ENCODE data around the gene ABCG2. TPM values are rescaled to one million over a fixed set of nuclear protein-coding genes. Genes with fewer than 3 reads are reported as not detected.

Gene ABCG2
- polyA plus RNA-seq, 1 donor (not counting 4 experiments of a cell fraction or from before 2014, with no cell fraction given), result 5.3 TPM

DNA sequence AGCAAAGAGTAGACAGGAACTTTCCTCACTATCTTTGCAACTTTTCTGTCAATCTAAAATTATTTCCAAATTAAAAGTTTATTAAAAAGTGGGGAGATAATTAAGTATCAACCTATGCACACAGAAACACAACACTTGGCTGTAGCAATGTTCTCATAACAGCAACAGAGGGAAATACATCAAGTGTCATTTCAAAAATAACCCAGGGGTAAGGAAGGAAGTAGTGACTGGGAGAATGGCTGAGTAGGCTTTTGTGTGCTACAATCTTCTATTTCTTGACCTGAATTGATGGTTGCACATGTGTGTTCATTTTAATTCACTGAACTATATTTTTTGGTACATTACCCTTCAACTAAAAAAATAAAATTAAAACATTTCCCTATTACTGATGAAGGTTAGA is 67.5 kb downstream of the ABCG2 start:
- Histone ChIP-seq H3K4me2 (ENCODE audit: control insufficient read depth, extremely low read depth, insufficient read depth, low read depth, low read length) (no peak overlapping the region), H3K27ac (ENCODE audit: control insufficient read depth, insufficient read depth, low read length) (no peak overlapping the region), H3K9me1 (ENCODE audit: control insufficient read depth, extremely low read depth, insufficient read depth, low read length) (no peaks in the 10 kb centered on the region), H4K20me1 (ENCODE audit: control insufficient read depth, extremely low read depth, insufficient read depth, low read length) (no peaks in the 10 kb centered on the region), H3K9ac (ENCODE audit: control insufficient read depth, extremely low read depth, insufficient read depth, low read length) (no peak overlapping the region), H3K4me1 (ENCODE audit: control insufficient read depth, extremely low read depth, insufficient read depth, low read length) (no peaks in the 10 kb centered on the region), H3K36me3 (ENCODE audit: control insufficient read depth in 2 of 2, extremely low read depth in 1 of 2, insufficient read depth in 2 of 2, low read length in 2 of 2) (no peaks in the 10 kb centered on the region), H3K79me2 (ENCODE audit: control insufficient read depth, insufficient read depth, low read length) (no peaks in the 10 kb centered on the region), H3K9me3 (ENCODE audit: control insufficient read depth, low read depth, low read length) (no peaks in the 10 kb centered on the region), H3K4me3 (ENCODE audit: control insufficient read depth in 2 of 3, extremely low read depth in 1 of 3, insufficient read depth in 2 of 3, low read depth in 1 of 3, low read length in 3 of 3) (no peak overlapping the region), H3K27me3 (ENCODE audit: control insufficient read depth, extremely low read depth, insufficient read depth, low read length) (no peaks in the 10 kb centered on the region), H2AFZ (ENCODE audit: control insufficient read depth, low read length) (no peak overlapping the region)
- FAIRE-seq, result no peak
- dilution Hi-C loops (cut with MboI; ENCODE audit: extremely low pct_ligation_motif_present, low sequenced_read_pairs), result no loop called here
- TF ChIP-seq EZH2 (IDR thresholded peaks at IDR 0.05; ENCODE audit: low read length) (no peak), CTCF (optimal IDR thresholded peaks at IDR 0.05 in 1 of 3, IDR thresholded peaks at IDR 0.05 in 1 of 3, conservative IDR thresholded peaks at IDR 0.05 in 1 of 3; ENCODE audit: extremely low read depth in 1 of 3, insufficient read depth in 2 of 3, low read length in 3 of 3) (no peak)
- DNase-seq (ENCODE audit: low read depth, low spot score), result no peak

- no peak overlapping the region for H3K27ac ChIP-seq (ENCODE audit: control insufficient read depth, insufficient read depth, low read length)
- FAIRE-seq, result peak; percentile 58
- DNase-seq (ENCODE audit: low read depth, low spot score), result no peak
- H3K9me1 ChIP-seq (ENCODE audit: control insufficient read depth, extremely low read depth, insufficient read depth, low read length), result no peaks in the 10 kb centered on the region
- dilution Hi-C loops (cut with MboI; ENCODE audit: extremely low pct_ligation_motif_present, low sequenced_read_pairs), result no loop called here
- no peaks in the 10 kb centered on the region for H3K4me1 ChIP-seq (ENCODE audit: control insufficient read depth, extremely low read depth, insufficient read depth, low read length)
- H3K4me2 ChIP-seq (ENCODE audit: control insufficient read depth, extremely low read depth, insufficient read depth, low read depth, low read length), result no peak overlapping the region
- no peaks in the 10 kb centered on the region for H4K20me1 ChIP-seq (ENCODE audit: control insufficient read depth, extremely low read depth, insufficient read depth, low read length)
- no peak overlapping the region for H2AFZ ChIP-seq (ENCODE audit: control insufficient read depth, low read length)
- no peaks in the 10 kb centered on the region for H3K36me3 ChIP-seq (ENCODE audit: control insufficient read depth in 2 of 2, extremely low read depth in 1 of 2, insufficient read depth in 2 of 2, low read length in 2 of 2)
- H3K9ac ChIP-seq (ENCODE audit: control insufficient read depth, extremely low read depth, insufficient read depth, low read length), result no peak overlapping the region
- H3K27me3 ChIP-seq (ENCODE audit: control insufficient read depth, extremely low read depth, insufficient read depth, low read length), result no peaks in the 10 kb centered on the region
- no peak overlapping the region for H3K4me3 ChIP-seq (ENCODE audit: control insufficient read depth in 2 of 3, extremely low read depth in 1 of 3, insufficient read depth in 2 of 3, low read depth in 1 of 3, low read length in 3 of 3)
- TF ChIP-seq EZH2 (IDR thresholded peaks at IDR 0.05; ENCODE audit: low read length) (no peak), CTCF (optimal IDR thresholded peaks at IDR 0.05 in 1 of 3, IDR thresholded peaks at IDR 0.05 in 1 of 3, conservative IDR thresholded peaks at IDR 0.05 in 1 of 3; ENCODE audit: extremely low read depth in 1 of 3, insufficient read depth in 2 of 3, low read length in 3 of 3) (no peak)
- no peaks in the 10 kb centered on the region for H3K9me3 ChIP-seq (ENCODE audit: control insufficient read depth, low read depth, low read length)
- no peaks in the 10 kb centered on the region for H3K79me2 ChIP-seq (ENCODE audit: control insufficient read depth, insufficient read depth, low read length)
Observed at GRCh38 chr4:88087004-88087403, 71.4 kb downstream of the ABCG2 start.

Measured in keratinocyte (primary cell).